Endothelial cell of umbilical vein (primary cell): ENCODE measurements around the gene ADARB2.

ENCODE experiments used
- EZH2 ChIP-seq: IDR thresholded peaks from 2 replicates; pipeline ENCODE4 v1.6.1; 2012; ENCODE audit warnings: borderline replicate concordance, low read depth, mild to moderate bottlenecking, moderate library complexity, low read length, inconsistent platforms; ENCODE audit not compliant: severe bottlenecking
- GATA2 ChIP-seq: IDR thresholded peaks from 2 replicates; pipeline ENCODE4 v1.7.0; 2011; ENCODE audit warnings: low read depth, mild to moderate bottlenecking, moderate library complexity, mixed read lengths, low read length; ENCODE audit not compliant: insufficient read length, insufficient read depth

- TF ChIP-seq EZH2 (no peak), GATA2 (no peak)
Observed at GRCh38 chr10:1134156-1134555, 603.2 kb downstream of the ADARB2 start.
